Ishikawa (cell line): ENCODE data around the gene DTD2.

Experiments
- CEBPB ChIP-seq: IDR thresholded peaks from 2 replicates; pipeline ENCODE4 v1.6.1; 2012
- CREB1 ChIP-seq: IDR thresholded peaks from 2 replicates; pipeline ENCODE4 v1.6.1; 2012; ENCODE audit warnings: low read depth
- EGR1 ChIP-seq: IDR thresholded peaks from 2 replicates; pipeline ENCODE4 v1.6.1; 2012
- EP300 ChIP-seq: IDR thresholded peaks from 2 replicates; pipeline ENCODE4 v1.6.1; 2012; ENCODE audit warnings: borderline replicate concordance
- FOXM1 ChIP-seq: IDR thresholded peaks from 2 replicates; pipeline ENCODE4 v1.6.1; 2012; ENCODE audit warnings: low read depth, borderline replicate concordance
- MAX ChIP-seq: IDR thresholded peaks from 2 replicates; pipeline ENCODE4 v1.6.1; 2012
- NFIC ChIP-seq: IDR thresholded peaks from 2 replicates; pipeline ENCODE4 v1.6.1; 2012
- RAD21 ChIP-seq: IDR thresholded peaks from 2 replicates; pipeline ENCODE4 v1.6.1; 2012; ENCODE audit warnings: low read depth
- TAF1 ChIP-seq: IDR thresholded peaks from 2 replicates; pipeline ENCODE4 v1.6.1; 2012; ENCODE audit warnings: low read depth, mild to moderate bottlenecking
- TCF12 ChIP-seq: IDR thresholded peaks from 2 replicates; pipeline ENCODE4 v1.6.1; 2012; ENCODE audit warnings: low read depth
- TEAD4 ChIP-seq: IDR thresholded peaks from 2 replicates; pipeline ENCODE4 v1.6.1; 2012
- USF1 ChIP-seq: IDR thresholded peaks from 2 replicates; pipeline ENCODE4 v1.6.1; 2012
- YY1 ChIP-seq: IDR thresholded peaks from 2 replicates; pipeline ENCODE4 v1.6.1; 2012; ENCODE audit warnings: low read depth
- ZBTB7A ChIP-seq: IDR thresholded peaks from 2 replicates; pipeline ENCODE4 v1.6.1; 2012; ENCODE audit warnings: low read depth
- TF ChIP-seq, protein P1 (sequence below): IDR thresholded peaks from 2 replicates; pipeline ENCODE4 v1.6.1; 2012; ENCODE audit warnings: low read depth, mild to moderate bottlenecking

DTD2 gene

DNA sequence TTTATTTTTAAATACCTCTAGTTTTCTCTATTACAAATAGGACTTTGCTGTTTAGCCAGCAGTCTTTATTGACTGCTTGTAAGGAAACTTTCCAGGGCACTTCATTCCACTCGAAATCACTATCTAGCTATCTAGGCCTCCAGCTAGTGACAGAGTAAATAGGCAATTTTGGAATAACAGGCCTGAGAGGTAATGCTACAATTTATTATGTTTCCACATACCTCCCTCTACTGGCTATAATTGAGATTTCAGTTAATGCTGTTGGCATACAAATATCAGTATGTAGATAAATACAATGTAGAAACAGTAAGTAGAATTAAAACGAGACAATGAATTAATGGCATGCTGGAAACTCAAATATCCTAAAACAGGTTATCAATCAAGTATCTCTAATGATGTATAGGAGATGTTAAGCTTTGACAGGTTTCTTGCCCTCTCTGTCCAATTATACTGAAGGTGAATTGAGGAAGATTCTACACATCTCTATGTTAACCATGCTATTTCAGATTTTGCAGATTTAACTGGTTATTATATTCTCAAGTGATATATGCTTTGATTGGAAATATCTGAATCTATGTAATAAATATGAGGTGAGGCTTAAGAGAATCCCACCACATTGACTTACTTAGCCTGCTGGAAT lies 7.2 kb downstream of the DTD2 start:
- no peak for TF ChIP-seq ZBTB7A
- TF ChIP-seq EP300 = no peak
- no peak for TF ChIP-seq CREB1
- no peak for TF ChIP-seq MAX
- peak; percentile 65 for TF ChIP-seq RAD21

DNA sequence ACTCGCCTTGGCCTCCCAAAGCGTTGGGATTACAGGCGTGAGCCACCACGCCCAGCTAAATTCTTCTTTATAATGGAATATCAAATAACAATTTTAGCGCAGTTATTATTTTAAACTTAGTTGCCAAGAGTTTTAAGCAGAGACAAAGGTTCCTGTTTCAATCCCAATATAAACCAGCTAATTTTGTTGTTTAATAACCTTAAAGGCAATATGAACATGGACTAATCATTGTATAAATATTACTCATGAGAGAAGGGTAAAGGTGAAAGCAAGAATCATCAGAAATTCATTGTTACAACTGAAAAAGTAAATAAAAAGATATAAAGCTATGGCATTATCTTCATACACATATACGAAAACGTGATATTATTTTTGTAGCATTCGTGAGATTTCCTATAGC lies 8.2 kb downstream of the DTD2 start:
- TF ChIP-seq TAF1 (no peak), ZBTB7A (no peak), FOXM1 (no peak), EP300 (no peak), TEAD4 (no peak), MAX (no peak), EGR1 (no peak), RAD21 (no peak), CEBPB (no peak), TCF12 (no peak), CREB1 (no peak), YY1 (no peak), USF1 (no peak), NFIC (no peak)
- TF ChIP-seq, protein P1, sequence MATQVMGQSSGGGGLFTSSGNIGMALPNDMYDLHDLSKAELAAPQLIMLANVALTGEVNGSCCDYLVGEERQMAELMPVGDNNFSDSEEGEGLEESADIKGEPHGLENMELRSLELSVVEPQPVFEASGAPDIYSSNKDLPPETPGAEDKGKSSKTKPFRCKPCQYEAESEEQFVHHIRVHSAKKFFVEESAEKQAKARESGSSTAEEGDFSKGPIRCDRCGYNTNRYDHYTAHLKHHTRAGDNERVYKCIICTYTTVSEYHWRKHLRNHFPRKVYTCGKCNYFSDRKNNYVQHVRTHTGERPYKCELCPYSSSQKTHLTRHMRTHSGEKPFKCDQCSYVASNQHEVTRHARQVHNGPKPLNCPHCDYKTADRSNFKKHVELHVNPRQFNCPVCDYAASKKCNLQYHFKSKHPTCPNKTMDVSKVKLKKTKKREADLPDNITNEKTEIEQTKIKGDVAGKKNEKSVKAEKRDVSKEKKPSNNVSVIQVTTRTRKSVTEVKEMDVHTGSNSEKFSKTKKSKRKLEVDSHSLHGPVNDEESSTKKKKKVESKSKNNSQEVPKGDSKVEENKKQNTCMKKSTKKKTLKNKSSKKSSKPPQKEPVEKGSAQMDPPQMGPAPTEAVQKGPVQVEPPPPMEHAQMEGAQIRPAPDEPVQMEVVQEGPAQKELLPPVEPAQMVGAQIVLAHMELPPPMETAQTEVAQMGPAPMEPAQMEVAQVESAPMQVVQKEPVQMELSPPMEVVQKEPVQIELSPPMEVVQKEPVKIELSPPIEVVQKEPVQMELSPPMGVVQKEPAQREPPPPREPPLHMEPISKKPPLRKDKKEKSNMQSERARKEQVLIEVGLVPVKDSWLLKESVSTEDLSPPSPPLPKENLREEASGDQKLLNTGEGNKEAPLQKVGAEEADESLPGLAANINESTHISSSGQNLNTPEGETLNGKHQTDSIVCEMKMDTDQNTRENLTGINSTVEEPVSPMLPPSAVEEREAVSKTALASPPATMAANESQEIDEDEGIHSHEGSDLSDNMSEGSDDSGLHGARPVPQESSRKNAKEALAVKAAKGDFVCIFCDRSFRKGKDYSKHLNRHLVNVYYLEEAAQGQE = no peak

DNA sequence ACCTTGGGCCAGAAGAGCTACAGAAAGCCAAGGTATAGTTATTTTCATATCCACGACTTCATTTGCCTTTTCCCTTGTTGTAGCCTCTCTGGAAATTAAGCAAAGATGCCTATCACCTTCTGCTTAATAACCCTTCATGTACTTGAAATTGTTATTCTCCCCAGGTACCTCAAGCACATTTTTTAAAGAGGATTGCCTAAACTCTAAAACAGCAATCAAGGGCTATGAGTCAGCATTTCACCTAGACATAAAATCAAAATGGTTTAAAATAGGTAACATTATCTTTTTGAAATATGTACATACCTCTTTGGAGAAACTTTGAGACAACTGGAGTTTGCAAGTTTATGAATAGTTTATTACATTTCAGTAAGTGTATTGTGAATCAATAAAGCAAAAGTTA lies 11.6 kb downstream of the DTD2 start:
- TF ChIP-seq EP300 = no peak
- TF ChIP-seq MAX = no peak
- TF ChIP-seq EGR1 = no peak
- TF ChIP-seq, protein P1 = no peak
- no peak for TF ChIP-seq CREB1
- TF ChIP-seq NFIC = no peak
- no peak for TF ChIP-seq TCF12
- no peak for TF ChIP-seq FOXM1
- no peak for TF ChIP-seq TAF1
- no peak for TF ChIP-seq CEBPB
- no peak for TF ChIP-seq RAD21
- no peak for TF ChIP-seq ZBTB7A
- no peak for TF ChIP-seq TEAD4
- TF ChIP-seq YY1 = no peak
- TF ChIP-seq USF1 = no peak

DNA sequence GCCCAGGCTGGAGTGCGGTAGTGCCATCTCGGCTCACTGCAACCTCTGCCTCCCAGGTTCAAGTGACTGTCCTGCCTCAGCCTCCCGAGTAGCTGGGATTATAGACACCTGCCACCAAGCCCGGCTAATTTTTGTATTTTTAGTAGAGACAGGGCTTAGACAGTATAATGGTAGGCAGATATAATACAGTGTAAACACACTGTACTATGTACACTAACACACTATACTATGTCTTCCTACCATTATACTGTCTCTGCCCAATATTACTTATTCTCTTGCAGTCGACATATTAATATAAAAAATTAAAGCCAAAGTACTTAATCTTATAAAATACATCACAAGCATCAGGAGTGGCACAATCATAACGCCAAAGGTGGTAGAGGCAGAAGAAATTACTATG lies 15.0 kb downstream of the DTD2 start:
- no peak for TF ChIP-seq USF1
- no peak for TF ChIP-seq TEAD4
- TF ChIP-seq TAF1 = no peak
- no peak for TF ChIP-seq NFIC
- no peak for TF ChIP-seq ZBTB7A
- no peak for TF ChIP-seq YY1
- no peak for TF ChIP-seq TCF12
- TF ChIP-seq, protein P1 = no peak
- no peak for TF ChIP-seq EP300
- TF ChIP-seq RAD21 = no peak
- no peak for TF ChIP-seq CEBPB
- TF ChIP-seq FOXM1 = no peak
